Astrocyte of the cerebellum (primary cell): Measurements from ENCODE around the gene LIMK2.

Experiments used
- DNase-seq: peaks from one replicate; pipeline ENCODE4 v3.0.0-alpha.2; 2011; ENCODE audit warnings: low read depth
- H3K4me3 ChIP-seq: 2 replicates; pipeline ENCODE4 v1.5.1; 2011; ENCODE audit warnings: mild to moderate bottlenecking, low read depth, low read length, moderate library complexity
- CTCF ChIP-seq: IDR thresholded peaks from 2 replicates; pipeline ENCODE4 v1.5.1; 2012; ENCODE audit warnings: low read length, low read depth, moderate library complexity, mild to moderate bottlenecking; ENCODE audit errors: missing control alignments
- in situ Hi-C: cut with HindIII; loops from 2 replicates; pipeline ENCODE4 v1.10.0; 2017; ENCODE audit warnings: low sequenced_read_pairs

Gene LIMK2

GRCh38 chr22:31287818-31288495 lies 75.9 kb downstream of the LIMK2 start:
- no peak for DNase-seq
- no peak for TF ChIP-seq CTCF
- H3K4me3 ChIP-seq, result no peak overlapping the region
- in situ Hi-C loops, result no loop called here

- no peak for TF ChIP-seq CTCF
- in situ Hi-C loops, result no loop called here
- DNase-seq, result no peak
- H3K4me3 ChIP-seq, result no peak overlapping the region
Observed at GRCh38 chr22:31288496-31289240, 76.6 kb downstream of the LIMK2 start.

- TF ChIP-seq CTCF, result no peak
- H3K4me3 ChIP-seq, result no peak overlapping the region
- in situ Hi-C loops, result no loop called here
- no peak for DNase-seq
Observed at GRCh38 chr22:31289344-31289743, 77.2 kb downstream of the LIMK2 start.

GRCh38 chr22:31290494-31291471 lies 78.7 kb downstream of the LIMK2 start:
- TF ChIP-seq CTCF, result no peak
- H3K4me3 ChIP-seq, result peak overlapping the region; percentile 49
- in situ Hi-C loops, result no loop called here
- peak; percentile 62 for DNase-seq

- H3K4me3 ChIP-seq, result peak overlapping the region; percentile 49
- in situ Hi-C loops, result no loop called here
- no peak for DNase-seq
- TF ChIP-seq CTCF, result no peak
Observed at GRCh38 chr22:31291481-31292235, 79.6 kb downstream of the LIMK2 start.
